ENCODE data around the gene DTX3L.
"Not testable (repeated sequence)": the region's sequence is repeated elsewhere in the genome, so short reads cannot be mapped to it uniquely, and the experiment has no call there.

Gene DTX3L

DNA sequence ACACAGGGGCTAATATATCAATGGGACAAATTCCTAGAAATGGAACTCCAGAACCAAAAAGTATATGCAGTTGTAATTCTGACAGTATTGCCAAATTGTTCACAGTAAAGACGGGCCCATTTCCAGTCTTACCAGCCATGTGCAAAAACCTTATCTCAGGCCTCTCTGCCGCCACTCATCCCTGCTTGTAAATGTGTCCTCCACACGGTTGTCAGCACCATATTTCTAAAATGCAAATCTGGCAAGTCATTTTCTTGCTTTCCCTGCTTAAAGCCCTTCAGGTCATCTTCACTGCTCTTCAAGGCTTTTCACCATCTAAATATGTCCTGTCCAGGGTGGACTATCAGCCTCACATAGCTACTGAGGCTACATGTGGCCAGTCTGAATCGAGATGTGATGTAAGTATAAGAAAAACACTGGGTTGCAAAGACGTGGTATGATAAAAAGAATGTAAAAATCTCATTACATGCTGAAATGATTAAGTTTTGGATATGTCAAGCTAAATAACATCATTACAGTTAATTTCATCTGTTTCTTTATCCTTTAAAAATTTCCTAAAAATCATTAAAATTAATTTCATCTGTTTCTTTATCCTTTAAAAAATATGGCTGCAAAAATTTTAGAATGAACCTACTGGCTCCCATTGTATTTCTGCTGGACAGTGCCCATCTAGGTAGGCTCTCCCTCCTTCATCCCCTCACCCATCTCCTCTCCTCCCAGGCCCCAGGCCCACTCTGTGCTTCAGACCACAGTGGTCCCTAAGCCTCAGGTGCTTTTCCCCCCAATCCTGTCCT, 1.0 kb upstream of the DTX3L start:
- DNase-seq = peak; percentile 50

GRCh38 chr3:122563717-122564025, 467 bp upstream of the DTX3L start:
- peak; percentile 68 for DNase-seq

GRCh38 chr3:122568131-122568530, 4.0 kb downstream of the DTX3L start:
- not testable (repeated sequence) for DNase-seq

- no peak for DNase-seq
These were observed 4.6 kb downstream of the DTX3L start for GRCh38 chr3:122568755-122569154.

GRCh38 chr3:122572940-122573412, 8.8 kb downstream of the DTX3L start:
- DNase-seq = peak; percentile 22

DNA sequence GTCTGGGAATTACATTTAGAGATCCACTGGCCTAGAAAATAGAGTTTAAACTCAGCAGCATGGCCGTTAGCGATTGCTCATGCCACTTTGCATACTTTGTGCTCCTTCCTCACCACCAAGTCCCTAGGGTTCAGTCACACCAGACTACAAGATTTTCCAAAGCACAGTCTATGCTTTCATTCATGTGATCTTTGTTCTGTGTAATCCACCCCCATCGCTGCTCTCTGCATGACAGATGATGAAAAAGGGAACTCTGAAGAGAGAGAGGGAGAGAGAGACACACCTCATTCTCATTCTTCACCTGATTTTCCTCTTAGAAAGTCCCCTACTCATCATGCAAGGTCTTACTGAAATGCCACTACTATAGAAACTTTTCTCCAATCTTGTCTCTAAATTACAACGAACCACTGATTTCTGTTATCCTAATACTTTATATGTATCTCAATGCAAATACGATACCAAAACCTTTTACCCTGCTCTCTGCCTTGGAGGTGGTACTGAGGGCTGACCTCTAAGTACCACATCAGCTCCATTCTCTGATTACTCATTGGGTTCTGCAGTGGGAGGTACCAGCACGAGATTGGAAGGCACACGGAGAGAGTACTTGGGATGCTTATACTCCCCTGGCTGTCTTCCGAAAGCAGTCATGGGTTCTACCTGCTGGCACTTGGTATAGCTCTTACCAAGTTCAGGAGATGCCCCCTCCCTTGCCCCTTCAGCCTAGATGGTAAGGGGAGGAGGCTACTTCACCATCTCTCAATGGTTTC, 12.2 kb downstream of the DTX3L start:
- peak; percentile 38 for DNase-seq

GRCh38 chr3:122577409-122578031, 13.4 kb downstream of the DTX3L start, which contains the start of gene PARP15:
Gene PARP15 (plus strand): TSS chr3:122577650. CDS start chr3:122577668, 18 bp downstream.
- peak; percentile 34 for DNase-seq

DNA sequence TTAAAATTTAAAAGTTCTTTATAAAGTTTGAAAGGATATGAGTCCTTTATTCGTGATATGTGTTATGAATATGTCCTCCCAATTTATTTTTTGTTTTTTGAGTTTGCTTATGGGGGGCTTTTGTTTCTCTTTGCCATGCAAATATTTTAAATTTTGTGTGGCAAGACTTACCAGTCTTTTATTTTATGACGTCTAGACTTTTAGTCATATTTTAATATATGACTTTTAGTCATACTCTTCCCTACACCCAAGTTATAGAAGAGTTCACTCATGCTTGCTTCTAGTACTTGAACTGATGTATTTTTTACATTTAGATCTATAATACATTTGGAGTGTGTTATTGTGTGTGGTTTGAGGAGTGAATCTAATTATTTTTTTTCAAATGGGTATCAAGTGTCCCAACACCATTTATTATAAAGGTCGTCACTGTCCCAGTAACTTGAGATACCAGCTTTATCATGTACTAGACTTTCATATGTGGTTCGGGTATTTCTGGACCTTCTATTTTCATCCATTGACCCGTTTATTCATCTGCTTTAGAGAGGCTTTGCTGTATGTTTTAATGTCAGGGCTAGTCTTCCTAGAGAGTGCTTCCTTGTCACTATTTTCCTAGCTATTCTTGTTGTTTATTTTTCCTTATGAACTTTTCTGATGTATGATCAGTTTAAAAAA, 14.1 kb downstream of the DTX3L start:
- DNase-seq = peak; percentile 25

DNA sequence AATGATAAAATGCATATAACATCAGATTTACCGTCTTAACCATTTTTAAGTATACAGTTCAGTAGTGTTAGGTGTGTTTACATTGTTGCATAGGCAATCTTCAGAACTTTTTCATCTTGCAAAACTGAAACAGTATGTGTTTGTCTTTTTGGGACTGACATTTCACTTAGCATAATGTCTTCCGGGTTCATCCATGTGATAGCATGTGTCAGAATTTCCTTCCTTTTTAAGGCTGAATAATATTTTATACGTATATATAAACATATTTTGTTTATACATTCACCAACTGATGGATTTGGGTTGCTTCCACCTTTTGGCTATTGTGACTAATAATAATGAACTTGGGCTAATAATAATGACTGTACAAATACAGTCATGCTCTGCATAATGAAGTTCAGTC, 16.3 kb downstream of the DTX3L start:
- no peak for DNase-seq

- peak; percentile 20 for DNase-seq
These were observed 17.5 kb downstream of the DTX3L start for GRCh38 chr3:122581622-122582021.

GRCh38 chr3:122582390-122582789, 18.3 kb downstream of the DTX3L start:
- no peak for DNase-seq

DNA sequence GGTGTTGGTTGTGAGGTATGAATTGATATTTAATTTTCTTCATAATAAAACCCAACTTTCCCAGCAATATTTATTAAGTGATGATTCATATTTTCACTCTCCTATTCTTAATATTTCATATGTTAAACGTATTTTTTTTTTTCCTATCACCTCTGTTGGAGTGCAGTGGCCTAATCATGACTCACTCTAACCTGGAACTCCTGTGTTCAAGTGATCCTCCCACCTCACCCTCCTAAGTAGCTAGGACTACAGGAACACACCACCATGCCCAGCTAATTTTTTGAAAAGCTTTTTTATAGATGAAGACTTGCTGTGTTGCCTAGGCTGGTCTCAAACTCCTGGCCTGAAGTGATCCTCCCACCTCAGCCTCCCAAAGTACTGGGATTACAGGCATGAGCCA, 22.0 kb downstream of the DTX3L start:
- DNase-seq = no peak

DNA sequence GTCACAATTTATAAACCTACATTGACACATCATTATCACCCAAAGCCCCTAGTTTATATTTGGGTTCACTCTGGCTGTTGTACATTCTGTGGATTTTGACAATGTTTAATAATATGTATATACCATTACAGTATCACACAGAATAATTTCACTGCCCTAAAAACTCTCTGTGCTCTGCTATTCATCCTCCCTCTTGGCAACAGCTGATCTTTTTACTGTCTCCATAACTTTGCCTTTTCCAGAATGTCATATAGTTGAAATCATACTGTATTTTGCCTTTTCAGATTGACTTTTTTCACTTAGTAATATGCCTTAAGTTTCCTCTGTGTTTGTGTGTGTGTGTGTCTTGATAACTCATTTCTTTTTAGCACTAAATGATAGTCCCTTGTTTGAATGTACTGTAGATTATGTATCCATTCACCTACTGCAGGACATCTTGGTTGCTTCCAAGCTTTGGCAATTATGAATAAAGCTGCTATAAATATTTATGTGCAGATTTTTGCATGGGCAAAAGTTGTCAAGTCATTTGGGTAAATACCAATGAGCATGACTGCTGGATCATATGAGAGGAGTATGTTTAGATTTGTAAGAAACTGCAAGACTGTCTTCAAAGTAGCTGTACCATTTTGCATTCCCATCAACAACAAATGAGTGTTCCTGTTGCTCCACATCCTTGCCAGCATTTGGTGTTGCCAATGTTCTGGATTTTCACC, 22.8 kb downstream of the DTX3L start:
- DNase-seq = no peak

DNA sequence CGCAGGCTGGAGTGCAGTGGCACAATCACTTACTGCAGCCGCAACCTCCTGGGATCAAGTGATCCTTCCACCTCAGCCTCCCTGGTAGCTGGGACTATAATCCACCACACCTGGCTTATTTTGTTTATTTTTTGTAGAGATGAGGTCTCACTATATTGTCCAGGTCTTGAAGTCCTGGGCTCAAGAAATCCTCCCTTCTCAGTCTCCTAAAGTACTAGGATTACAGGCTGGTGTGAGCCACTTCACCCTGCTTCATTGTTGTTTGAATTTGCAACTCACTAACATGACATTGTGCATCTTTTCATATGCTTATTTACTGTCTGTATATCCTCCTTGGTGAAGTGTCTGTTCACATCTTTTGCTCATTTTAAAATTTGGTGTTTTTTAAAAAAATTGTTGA, 23.4 kb downstream of the DTX3L start:
- no peak for DNase-seq

GRCh38 chr3:122589297-122589696, 25.2 kb downstream of the DTX3L start:
- DNase-seq = no peak

DNA sequence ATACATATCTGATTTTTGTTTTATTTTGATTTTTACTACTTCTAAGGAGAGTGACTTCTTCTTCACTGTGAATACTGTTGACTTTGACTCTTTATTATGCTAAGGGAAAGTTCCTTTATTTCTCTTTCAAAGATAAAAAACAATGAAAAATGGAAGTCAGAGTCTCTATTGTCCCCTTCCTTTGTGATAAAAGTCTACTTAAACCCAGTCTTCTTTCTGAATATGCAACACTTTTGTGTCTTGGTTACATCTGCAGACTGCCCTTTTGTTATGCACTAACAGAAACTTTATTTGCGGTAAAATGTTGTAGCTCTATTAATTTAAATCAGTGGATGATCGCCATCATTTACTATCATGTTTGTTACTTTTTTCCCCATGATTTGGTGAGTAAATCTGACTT, 26.5 kb downstream of the DTX3L start:
- no peak for DNase-seq

- DNase-seq = no peak
These were observed 29.9 kb downstream of the DTX3L start for GRCh38 chr3:122594025-122594424.

DNA sequence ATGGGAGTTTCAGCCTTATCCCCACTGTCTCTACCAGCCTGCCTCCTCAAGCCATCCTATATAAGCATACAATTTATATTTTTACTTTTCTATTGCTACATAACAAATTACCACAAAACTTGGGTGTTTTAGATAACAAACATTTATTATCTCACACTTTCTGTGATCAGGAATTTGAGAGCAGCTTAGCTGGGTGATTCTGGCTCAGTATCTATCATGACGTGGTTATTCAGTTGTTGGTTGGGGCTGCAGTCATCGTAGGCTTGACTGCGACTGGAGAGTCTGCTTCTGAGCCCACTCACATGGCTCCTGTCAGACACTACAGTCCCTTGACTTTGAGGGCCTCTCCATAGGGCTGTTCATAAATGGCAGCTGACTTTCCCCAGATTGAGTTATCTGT, 34.0 kb downstream of the DTX3L start:
- DNase-seq = peak; percentile 26

DNA sequence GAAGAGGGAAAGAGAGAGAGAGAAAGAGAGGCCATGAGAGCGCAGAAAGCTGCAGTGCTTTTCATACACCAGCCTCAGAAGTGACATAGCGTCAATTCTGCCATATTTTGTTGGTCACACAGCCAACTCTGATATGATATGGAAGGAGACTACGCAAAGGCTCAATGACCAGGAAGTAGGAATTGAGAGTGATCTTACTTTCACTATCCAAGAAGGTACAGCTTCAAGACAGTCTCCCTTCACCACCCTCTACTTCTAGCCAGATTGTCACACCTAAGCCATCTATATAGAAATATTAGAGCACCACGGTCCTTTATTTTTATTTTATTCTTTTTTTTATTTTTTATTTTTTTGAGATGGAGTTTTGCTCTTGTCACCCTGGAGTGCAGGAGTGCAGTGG, 34.4 kb downstream of the DTX3L start:
- DNase-seq = no peak

GRCh38 chr3:122602011-122602710, 38.0 kb downstream of the DTX3L start:
- no peak for DNase-seq

- no peak for DNase-seq
These were observed 38.9 kb downstream of the DTX3L start for GRCh38 chr3:122603056-122603455.

GRCh38 chr3:122606330-122606729, 42.2 kb downstream of the DTX3L start:
- DNase-seq = no peak

All from OCI-M1 (cell line).